Limb (tissue), 2 donors: ENCODE measurements around the gene SH3GLB2.

ENCODE experiments used
- DNase-seq, 2 donors: peaks; one replicate each; pipeline ENCODE4 v3.0.0-alpha.2; 2016; ENCODE audit errors: extremely low spot score in 2 of 2

Gene SH3GLB2

GRCh38 chr9:129028192-129028966 is at the start of gene SH3GLB2:
Gene SH3GLB2 (minus strand): TSS chr9:129028331. CDS start chr9:129028154, 177 bp downstream.
- peak; percentile 93 to 100 for DNase-seq

- DNase-seq, result no peak
Measured at GRCh38 chr9:129077236-129077635, 49.1 kb upstream of the SH3GLB2 start.

- DNase-seq, result no peak
Measured at GRCh38 chr9:129076640-129077037, 48.5 kb upstream of the SH3GLB2 start.

GRCh38 chr9:129075996-129076639 is 48.0 kb upstream of the SH3GLB2 start:
- peak in 1 of 2 donors; percentile 9 for DNase-seq

- no peak for DNase-seq
Measured at GRCh38 chr9:129074106-129074505, 46.0 kb upstream of the SH3GLB2 start.

- DNase-seq, result no peak
Measured at GRCh38 chr9:129073404-129073803, 45.3 kb upstream of the SH3GLB2 start.

GRCh38 chr9:129072171-129072570 is 44.0 kb upstream of the SH3GLB2 start:
- DNase-seq, result no peak

- DNase-seq, result peak in 1 of 2 donors; percentile 31
Measured at GRCh38 chr9:129071526-129072126, 43.5 kb upstream of the SH3GLB2 start.

GRCh38 chr9:129070696-129071525 is 42.8 kb upstream of the SH3GLB2 start:
- DNase-seq, result no peak

- no peak for DNase-seq
Measured at GRCh38 chr9:129069862-129070641, 41.9 kb upstream of the SH3GLB2 start.

GRCh38 chr9:129068990-129069861 is 41.1 kb upstream of the SH3GLB2 start:
- no peak for DNase-seq

GRCh38 chr9:129068110-129068509 is 40.0 kb upstream of the SH3GLB2 start:
- no peak for DNase-seq

- no peak for DNase-seq
Measured at GRCh38 chr9:129064499-129064908, 36.4 kb upstream of the SH3GLB2 start.

- DNase-seq, result no peak
Measured at GRCh38 chr9:129063061-129063460, 34.9 kb upstream of the SH3GLB2 start.

GRCh38 chr9:129060991-129061390 is 32.9 kb upstream of the SH3GLB2 start:
- no peak for DNase-seq

- DNase-seq, result no peak
Measured at GRCh38 chr9:129059796-129060785, 32.0 kb upstream of the SH3GLB2 start.

- no peak for DNase-seq
Measured at GRCh38 chr9:129058965-129059795, 31.0 kb upstream of the SH3GLB2 start.
